IMR-90 (cell line): Measurements from ENCODE around the gene AGPAT3.

Experiments
- BHLHE40 ChIP-seq: fragments of 150-350 bp; IDR thresholded peaks from 2 replicates; pipeline ENCODE4 v1.6.1; 2016; ENCODE audit warnings: mild to moderate bottlenecking, low read depth, low read length
- CTCF ChIP-seq: conservative IDR thresholded peaks from 2 replicates; pipeline ENCODE4 v1.5.1; 2012; ENCODE audit warnings: mild to moderate bottlenecking, low read depth, low read length, improper control_type of control experiment
- MAFK ChIP-seq: IDR thresholded peaks from 2 replicates; pipeline ENCODE4 v1.6.1; 2012; ENCODE audit warnings: low read depth, low read length, improper control_type of control experiment
- MAZ ChIP-seq: IDR thresholded peaks from 2 replicates; pipeline ENCODE4 v1.6.1; 2012; ENCODE audit warnings: low read depth, mild to moderate bottlenecking, low read length, improper control_type of control experiment, moderate library complexity, borderline replicate concordance
- POLR2A ChIP-seq: IDR thresholded peaks from 2 replicates; pipeline ENCODE4 v1.6.1; 2012; ENCODE audit warnings: mild to moderate bottlenecking, low read depth, low read length
- RAD21 ChIP-seq: IDR thresholded peaks from 2 replicates; pipeline ENCODE4 v1.6.1; 2012; ENCODE audit warnings: low read length, improper control_type of control experiment
- USF2 ChIP-seq: fragments of 150-350 bp; IDR thresholded peaks from 2 replicates; pipeline ENCODE4 v1.6.1; 2017; ENCODE audit warnings: mild to moderate bottlenecking, antibody characterized with exemption, low read length, low read depth

GRCh38 chr21:43861706-43862105, 3.3 kb upstream of the AGPAT3 start:
- TF ChIP-seq POLR2A: no peak
- TF ChIP-seq CTCF: no peak
- no peak for TF ChIP-seq RAD21
- TF ChIP-seq MAZ: no peak
- TF ChIP-seq MAFK: no peak
- TF ChIP-seq USF2: no peak
- no peak for TF ChIP-seq BHLHE40
